ENCODE results near the gene GPC6.

- no peak for TF ChIP-seq CTBP1 (IDR thresholded peaks at IDR 0.05; ENCODE audit: borderline replicate concordance)
- TF ChIP-seq L3MBTL2 (conservative IDR thresholded peaks at IDR 0.05) = no peak
- no peak for TF ChIP-seq ARNT (IDR thresholded peaks at IDR 0.05)
- TF ChIP-seq PKNOX1 (IDR thresholded peaks at IDR 0.05) = no peak
- TF ChIP-seq FOXM1 (IDR thresholded peaks at IDR 0.05; ENCODE audit: borderline replicate concordance) = no peak
- no peak for TF ChIP-seq FOXK2 (IDR thresholded peaks at IDR 0.05)
Observed at GRCh38 chr13:93397619-93398018, 171.0 kb downstream of the GPC6 start.
